Lower leg skin (tissue), 3 donors: Measurements from ENCODE around the gene DNLZ.

ENCODE experiments used
- CTCF ChIP-seq, 3 donors: fragments of 450-650 bp; IDR thresholded peaks; one replicate each; pipeline ENCODE4 v1.5.1; 2016; ENCODE audit warnings: antibody characterized with exemption in 3 of 3, mild to moderate bottlenecking in 3 of 3, moderate library complexity in 2 of 3
- POLR2A ChIP-seq, 2 donors: fragments of 450-650 bp; IDR thresholded peaks; one replicate each; pipeline ENCODE4 v1.6.1; 2016 to 2017; ENCODE audit warnings: antibody characterized with exemption in 2 of 2, mild to moderate bottlenecking in 1 of 2, moderate library complexity in 1 of 2

- TF ChIP-seq POLR2A (IDR thresholded peaks at IDR 0.05) (no peak), CTCF (IDR thresholded peaks at IDR 0.05) (no peak)
Observed at GRCh38 chr9:136395020-136395340, 31.4 kb upstream of the DNLZ start.
